GM21390 (cell line): Measurements from ENCODE around the gene INPP5E.
A peak's percentile ranks its signal among the peaks of the same experiment; 100 is the strongest.

Experiments used
- ATAC-seq: cut with Tn5 transposase; IDR thresholded peaks from one replicate; pipeline ENCODE4 v1.9.1; 2021; ENCODE audit not compliant: unreplicated experiment

INPP5E gene

GRCh38 chr9:136451221-136451877, 11.7 kb upstream of the INPP5E start:
- ATAC-seq: no peak

- ATAC-seq: no peak
These were observed 9.0 kb upstream of the INPP5E start for GRCh38 chr9:136448655-136449054.

GRCh38 chr9:136447173-136447778, 7.6 kb upstream of the INPP5E start:
- no peak for ATAC-seq

GRCh38 chr9:136445799-136446198, 6.2 kb upstream of the INPP5E start:
- no peak for ATAC-seq

- no peak for ATAC-seq
These were observed 4.5 kb upstream of the INPP5E start for GRCh38 chr9:136444102-136444501.

GRCh38 chr9:136443687-136444086, 4.0 kb upstream of the INPP5E start:
- ATAC-seq: no peak

- ATAC-seq: no peak
These were observed 3.4 kb upstream of the INPP5E start for GRCh38 chr9:136443087-136443486.

GRCh38 chr9:136442265-136442664, 2.6 kb upstream of the INPP5E start:
- ATAC-seq: no peak

- no peak for ATAC-seq
These were observed 2.1 kb upstream of the INPP5E start for GRCh38 chr9:136441681-136442245.

GRCh38 chr9:136441191-136441680, 1.6 kb upstream of the INPP5E start:
- no peak for ATAC-seq

GRCh38 chr9:136438548-136439480, 831 bp downstream of the INPP5E start:
- peak; percentile 43 for ATAC-seq

GRCh38 chr9:136437839-136438547, 1.7 kb downstream of the INPP5E start:
- no peak for ATAC-seq

- ATAC-seq: no peak
These were observed 2.2 kb downstream of the INPP5E start for GRCh38 chr9:136437430-136437829.

GRCh38 chr9:136436055-136436634, 3.5 kb downstream of the INPP5E start:
- no peak for ATAC-seq

- no peak for ATAC-seq
These were observed 5.0 kb downstream of the INPP5E start for GRCh38 chr9:136434580-136435169.

- no peak for ATAC-seq
These were observed 5.6 kb downstream of the INPP5E start for GRCh38 chr9:136433849-136434579.

- ATAC-seq: no peak
These were observed 6.5 kb downstream of the INPP5E start for GRCh38 chr9:136433043-136433715.

- no peak for ATAC-seq
These were observed 7.1 kb downstream of the INPP5E start for GRCh38 chr9:136432591-136432990.
